Erythroblast (primary cell): ENCODE measurements around the gene ACTA2.
A peak's percentile ranks its signal among the peaks of the same experiment; 100 is the strongest.
"Not testable (repeated sequence)": the region's sequence is repeated elsewhere in the genome, so short reads cannot be mapped to it uniquely, and the experiment has no call there.

Experiments
- DNase-seq, 2 experiments: peaks; one replicate each; lab custom pipeline; 2025; lab: John Stamatoyannopoulos, UW
- GATA1 ChIP-seq: IDR thresholded peaks from 2 replicates; pipeline ENCODE4 v1.6.1; 2011; ENCODE audit warnings: low read depth, mild to moderate bottlenecking, control low read depth, low read length, moderate library complexity
- POLR2A ChIP-seq: IDR thresholded peaks from 2 replicates; pipeline ENCODE4 v1.6.1; 2011; ENCODE audit warnings: mild to moderate bottlenecking, low read length

The ACTA2 gene

DNA sequence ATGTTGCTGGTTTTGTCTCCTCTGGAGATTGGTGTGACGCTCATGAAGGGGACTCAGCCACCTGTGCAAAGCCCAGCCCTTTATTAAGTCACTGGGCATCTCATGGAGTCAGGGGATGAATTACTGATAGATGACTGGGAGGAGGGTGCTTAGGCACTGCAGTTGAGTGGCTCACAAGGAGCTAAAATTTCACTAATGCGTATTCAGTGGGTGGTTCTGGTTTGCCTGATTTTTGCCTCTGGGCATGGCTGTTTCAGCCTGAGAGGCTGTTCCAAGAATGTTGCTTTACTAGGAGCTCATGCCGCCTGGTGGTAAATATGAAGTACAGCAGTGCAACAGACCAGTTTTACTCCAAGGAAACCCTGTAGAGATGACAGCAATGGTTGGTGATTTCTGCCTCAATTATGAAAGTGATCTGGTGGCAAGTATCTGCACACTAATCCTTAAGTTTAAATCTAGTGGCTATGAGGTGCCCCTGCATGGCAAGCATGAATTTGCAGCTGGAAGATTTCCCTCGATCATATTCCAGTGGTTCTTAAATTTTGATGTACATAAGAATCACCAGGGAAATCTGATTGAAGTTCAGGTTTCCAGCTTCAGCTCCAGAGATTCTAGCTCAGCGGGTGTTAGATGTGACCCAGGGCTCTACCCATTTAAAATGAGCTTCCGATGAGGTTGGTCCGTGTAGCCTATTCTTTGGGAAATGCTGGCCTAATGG lies 19.9 kb downstream of the ACTA2 start:
- peak; percentile 46 to 64 for DNase-seq
- TF ChIP-seq GATA1 (no peak), POLR2A (no peak)

DNA sequence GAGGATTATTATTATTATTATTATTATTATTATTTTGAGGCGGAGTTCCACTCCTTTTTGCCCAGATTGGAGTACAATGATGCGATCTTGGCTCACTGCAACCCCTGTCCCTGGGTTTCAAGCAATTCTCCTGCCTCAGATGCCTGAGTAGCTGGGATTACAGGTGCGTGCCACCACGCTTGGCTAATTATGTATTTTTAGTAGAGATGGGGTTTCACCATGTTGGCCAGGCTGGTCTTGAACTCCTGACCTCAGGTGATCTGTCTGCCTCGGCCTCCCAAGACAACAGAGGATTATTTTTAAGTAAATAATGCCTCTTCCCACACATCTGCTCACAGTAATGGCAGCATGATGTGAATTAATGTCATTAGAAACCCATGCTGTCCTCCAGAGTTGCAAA lies 20.5 kb downstream of the ACTA2 start:
- DNase-seq = not testable (repeated sequence)

DNA sequence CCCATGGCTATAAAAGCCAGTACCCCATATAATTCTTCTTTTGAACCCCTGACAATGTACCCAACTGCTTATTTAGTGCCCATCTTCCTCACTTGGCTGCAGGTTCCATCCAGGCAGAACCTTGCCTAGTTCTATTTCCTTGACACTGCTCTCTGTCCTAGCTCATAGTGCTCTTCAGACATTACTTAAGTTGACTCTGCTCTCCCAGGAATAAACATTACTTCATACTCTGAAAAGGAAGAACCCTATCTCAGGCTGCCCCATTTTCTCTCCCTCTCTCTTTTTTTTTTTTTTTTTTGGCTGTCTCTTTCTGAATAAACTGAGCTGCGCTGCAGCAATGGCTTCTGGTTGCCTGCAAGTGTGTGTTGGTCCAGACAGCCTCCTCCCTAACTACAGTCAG lies 21.0 kb downstream of the ACTA2 start:
- DNase-seq = no peak
- TF ChIP-seq POLR2A (no peak), GATA1 (no peak)

DNA sequence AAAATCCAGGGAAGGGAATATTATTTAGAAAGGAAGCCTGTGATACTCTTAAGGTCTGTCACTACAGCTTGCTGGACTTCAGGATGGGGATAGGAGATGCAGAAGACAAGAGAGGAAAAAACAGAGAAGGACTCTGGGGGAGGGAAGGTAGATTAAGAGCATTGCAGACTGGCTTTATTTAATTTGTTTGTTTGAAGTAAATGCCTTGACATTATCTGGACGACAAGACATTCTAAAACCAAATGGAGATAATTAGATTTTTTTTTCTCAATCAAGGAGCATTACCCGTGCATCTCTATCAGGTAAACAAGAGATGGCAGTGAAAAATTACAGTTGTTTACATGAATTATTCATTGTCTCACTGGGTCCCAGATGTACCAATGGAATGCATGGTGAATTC lies 24.3 kb downstream of the ACTA2 start:
- DNase-seq = no peak
- TF ChIP-seq POLR2A (no peak), GATA1 (no peak)

DNA sequence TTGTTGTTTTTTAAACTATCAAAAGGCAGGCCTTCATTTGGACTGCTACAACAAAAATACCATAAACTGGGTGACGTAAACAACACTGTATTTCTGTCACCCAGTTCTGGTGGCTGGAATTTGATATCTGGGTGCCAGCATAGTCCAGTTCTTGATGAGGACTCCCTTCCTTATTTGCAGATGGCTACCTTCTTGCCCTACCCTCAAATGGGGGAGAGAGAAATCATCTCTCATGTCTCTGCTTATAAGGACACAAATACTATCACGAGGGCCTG lies 25.2 kb downstream of the ACTA2 start:
- TF ChIP-seq POLR2A (no peak), GATA1 (no peak)
- no peak for DNase-seq

DNA sequence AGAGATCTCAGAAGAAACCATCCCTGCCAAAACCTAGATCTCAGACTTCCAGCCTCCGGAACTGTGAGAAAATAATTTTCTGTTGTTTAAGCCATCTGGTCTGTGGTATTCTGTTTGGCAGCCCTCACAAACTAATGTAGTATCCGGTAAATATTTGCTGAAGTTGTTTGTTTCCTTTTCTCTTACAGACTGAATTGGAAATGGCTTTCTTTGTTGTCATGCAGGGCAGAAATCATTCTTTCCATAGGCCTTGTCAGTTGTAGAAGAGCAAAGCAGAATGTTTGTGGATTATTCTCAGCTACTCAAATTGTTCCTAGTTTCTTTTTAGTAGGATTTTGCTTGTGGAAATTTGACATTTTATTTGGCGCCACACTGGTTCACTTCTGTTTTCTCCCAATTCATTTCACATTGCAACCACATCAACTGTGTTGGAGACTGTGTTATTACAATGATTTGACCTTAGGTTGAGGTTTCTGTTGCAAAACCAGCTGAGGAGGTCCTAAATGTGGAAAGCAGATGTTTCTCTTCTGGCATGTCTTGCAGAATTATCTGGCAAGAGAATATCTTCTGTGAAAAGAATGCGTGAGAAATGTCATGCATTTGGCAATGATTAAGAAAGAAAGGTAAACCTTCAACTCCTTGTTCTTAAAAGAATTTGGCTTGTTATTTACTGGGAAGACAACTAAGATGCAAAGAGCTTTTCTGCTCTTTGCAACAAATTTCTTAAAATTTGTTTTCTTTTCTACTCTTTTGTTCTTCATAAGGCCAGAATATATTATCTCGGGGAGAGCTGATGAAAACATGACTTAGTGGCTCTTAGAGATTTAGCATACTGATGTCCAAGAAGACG lies 25.8 kb downstream of the ACTA2 start:
- no peak for DNase-seq
- no peak for TF ChIP-seq POLR2A
- TF ChIP-seq GATA1 = no peak

DNA sequence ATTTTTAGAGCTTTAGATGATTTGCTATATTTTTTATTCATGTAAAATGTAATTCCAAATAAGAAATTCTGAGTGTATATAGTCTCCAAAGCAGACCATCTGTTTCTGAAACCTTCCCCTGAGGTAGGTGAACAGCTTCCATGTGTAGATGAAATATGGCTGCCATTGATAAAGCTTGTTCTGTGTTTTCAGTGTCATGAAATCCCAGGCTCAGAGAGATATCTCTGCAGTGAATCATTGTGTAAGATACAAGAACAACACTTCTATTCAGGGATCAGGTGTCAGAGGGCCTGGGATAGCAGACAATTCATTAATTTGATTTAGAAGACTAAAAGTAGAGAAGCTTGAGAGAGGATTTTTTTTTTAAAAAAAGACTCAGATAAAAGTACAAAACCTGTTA lies 29.1 kb downstream of the ACTA2 start:
- no peak for DNase-seq
- TF ChIP-seq POLR2A = no peak
- no peak for TF ChIP-seq GATA1

DNA sequence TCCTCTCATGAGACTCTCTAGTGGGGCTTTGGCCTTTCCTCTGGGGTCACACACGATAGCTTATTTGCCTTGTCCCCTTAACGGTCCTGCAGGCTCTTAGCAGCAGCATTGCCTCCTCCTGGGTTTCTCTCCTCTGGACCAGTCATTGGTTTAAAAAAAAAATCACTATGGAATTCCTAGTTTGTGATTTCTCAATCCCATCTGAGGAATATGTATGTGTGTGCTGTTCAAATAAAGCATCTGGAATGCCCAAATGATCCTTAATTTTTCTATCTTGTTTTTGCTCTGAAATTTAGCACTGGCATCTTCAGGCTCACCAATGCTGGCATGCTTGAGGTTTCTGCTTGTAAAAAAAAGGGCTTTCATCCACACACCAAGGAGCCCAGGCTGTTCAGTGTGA lies 30.5 kb downstream of the ACTA2 start:
- TF ChIP-seq POLR2A = no peak
- no peak for TF ChIP-seq GATA1
- no peak for DNase-seq

DNA sequence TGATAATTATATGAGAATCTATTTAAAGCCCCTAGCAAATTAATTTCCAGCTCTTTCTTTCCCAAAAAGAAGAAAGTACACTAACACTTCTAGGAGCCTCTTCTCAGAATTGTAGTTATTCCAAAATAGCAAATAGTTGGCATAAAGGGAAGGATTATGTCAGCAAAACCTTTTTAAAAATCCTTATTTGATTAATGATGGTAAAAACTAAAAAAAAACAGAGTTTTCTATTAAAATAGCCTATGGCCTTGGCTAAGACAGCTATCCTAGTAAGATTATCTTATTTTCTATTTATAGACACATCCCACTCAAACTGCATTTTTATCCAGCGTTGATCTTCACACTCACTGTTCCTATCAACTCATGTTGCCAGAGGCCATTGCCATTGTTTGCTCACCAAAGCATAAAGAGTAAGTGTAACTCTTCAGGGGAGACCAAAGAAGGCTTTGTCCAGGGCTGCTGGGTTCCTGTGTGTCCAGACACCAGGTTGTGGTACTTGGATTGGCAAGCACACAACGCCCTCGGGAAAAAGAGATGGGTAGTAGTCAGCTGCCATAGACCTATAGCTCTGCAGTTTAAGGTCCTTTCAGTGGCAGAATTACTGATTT lies 31.5 kb downstream of the ACTA2 start:
- DNase-seq = no peak
- no peak for TF ChIP-seq POLR2A

DNA sequence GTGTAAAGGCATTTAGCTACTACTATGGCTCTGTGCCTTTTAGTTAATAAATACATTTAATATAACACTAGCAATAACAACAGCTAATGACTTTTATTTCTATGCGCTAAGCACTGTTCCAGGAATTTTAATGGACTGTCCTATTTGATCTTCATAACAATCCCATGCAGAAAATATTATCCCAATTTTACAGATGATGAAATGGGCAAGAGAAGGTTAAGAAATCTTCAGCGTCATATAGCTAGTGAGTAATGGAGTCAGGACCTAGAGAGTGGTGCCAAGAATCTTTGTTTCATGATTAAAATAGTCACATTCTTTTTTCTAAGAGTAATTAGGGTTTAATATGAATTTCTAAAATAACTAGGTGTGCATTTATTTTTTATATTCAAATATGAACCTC lies 32.4 kb downstream of the ACTA2 start:
- no peak for DNase-seq
- TF ChIP-seq GATA1 (no peak), POLR2A (no peak)

DNA sequence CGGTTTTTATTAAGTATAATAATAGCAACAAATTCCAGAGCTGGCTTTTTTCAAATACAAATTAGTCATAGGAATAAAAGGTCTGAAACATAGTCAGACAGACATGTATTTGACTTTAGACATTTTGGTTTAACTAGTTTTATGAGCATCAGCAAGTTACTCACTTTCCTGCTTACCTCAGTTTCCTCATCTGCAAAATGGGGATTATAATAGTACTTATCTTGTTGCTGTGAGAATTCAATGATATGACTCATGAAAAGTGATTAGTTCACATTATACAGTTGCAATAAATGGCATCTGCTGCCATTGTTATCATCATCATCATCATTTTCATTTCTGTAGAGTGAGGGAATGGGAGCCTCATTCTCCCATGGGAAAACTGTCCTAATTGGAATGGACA lies 33.5 kb downstream of the ACTA2 start:
- TF ChIP-seq POLR2A (no peak), GATA1 (no peak)
- no peak for DNase-seq

DNA sequence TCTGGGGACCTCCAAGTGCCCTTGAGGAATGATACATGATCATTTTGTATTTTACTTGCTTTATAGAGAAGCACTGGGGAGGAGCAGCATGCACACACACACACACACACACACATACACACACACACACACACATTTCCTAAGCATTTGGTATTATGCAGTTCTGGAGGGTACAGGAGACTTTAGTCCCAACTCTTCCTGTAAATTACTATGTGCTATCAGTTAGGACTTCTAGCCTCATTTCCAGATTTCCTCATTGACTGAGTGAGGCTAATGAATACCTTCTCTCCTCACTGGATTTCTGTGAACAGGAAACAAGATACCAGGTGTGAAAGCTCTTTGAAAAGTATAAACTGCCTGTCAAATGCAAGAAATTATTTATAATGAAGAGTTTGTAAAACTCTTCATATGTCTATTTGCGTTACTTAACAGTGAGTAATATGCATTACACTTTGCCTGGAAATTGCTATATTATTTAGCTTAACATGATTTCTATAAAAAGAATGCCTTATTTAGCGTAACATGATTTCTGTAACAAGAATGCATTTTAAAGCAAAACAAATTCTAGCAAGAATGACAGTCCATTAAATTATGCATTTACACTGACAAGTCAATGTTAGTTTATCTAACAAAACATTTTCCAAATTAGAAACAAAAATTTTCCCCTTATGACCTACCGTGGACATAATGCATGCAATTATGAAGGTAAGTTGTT lies 34.2 kb downstream of the ACTA2 start:
- no peak for TF ChIP-seq GATA1
- DNase-seq = no peak

DNA sequence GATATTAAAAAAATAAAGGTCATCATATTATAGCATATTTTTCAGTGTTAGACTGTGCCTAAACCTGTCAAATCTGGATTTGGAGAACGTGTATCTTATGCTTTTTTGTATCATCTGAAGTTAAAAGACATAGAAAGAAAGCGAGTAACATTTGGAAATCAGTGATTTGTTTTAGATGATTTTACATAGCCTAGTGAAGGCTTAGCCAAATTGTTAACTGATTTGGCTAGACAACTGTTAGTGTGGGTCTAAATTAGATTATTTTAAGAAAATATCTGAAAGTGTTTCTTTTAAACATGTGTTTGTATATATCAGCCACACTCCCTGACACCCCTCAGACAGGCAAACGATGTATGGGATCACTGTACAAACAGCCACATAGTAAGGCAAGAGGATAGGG lies 35.6 kb downstream of the ACTA2 start:
- no peak for DNase-seq
- TF ChIP-seq GATA1 (no peak), POLR2A (no peak)

DNA sequence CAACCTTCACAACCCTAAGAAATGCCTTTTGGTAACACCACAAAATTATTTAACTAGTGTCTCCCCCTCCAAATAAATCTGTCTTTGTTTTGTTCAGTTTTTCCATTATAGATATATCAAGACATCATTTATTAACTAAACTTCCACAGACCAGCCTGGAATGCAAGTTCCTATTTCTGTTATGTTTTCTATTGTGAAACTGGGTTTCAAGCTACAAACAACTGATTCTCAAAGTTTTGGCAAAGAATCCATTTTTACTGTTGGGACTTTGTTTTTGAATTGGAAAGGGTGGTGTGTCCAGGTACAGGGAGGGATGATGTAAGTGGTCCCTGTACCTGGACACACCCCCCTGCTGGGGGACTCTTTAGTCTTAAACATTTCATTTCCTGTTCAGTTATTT lies 36.3 kb downstream of the ACTA2 start:
- no peak for DNase-seq
- TF ChIP-seq GATA1 = no peak
- TF ChIP-seq POLR2A = no peak

DNA sequence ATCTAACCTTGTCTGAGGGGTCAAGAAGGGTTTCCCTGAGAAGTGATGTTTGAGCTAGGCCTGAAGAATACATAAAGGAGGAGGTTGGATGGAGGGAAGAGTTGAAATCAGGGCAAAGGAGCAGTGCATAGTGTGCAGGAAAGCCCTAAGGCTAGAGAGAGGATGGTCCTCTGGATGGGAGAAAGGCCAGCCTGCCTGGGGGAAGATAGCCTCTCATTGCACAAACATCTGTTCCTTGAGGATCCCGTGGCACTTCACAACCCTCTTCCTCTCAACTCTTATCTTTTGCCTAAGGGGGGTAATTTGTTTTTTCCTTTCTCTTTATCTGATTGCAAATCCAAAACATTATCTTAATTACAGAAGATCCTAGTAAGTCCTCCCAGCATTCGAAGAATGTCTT lies 36.8 kb downstream of the ACTA2 start:
- no peak for TF ChIP-seq GATA1
- no peak for TF ChIP-seq POLR2A

More for the DNA sequence above, 36.8 kb downstream of the ACTA2 start:
- DNase-seq = no peak
